HG03039 (cell line): Measurements from ENCODE around the gene OSBPL10.

Experiments
- ATAC-seq: cut with Tn5 transposase; IDR thresholded peaks from one replicate; pipeline ENCODE4 v1.9.1; 2021; ENCODE audit warnings: mild to moderate bottlenecking, moderate library complexity; ENCODE audit not compliant: unreplicated experiment

OSBPL10 gene

DNA sequence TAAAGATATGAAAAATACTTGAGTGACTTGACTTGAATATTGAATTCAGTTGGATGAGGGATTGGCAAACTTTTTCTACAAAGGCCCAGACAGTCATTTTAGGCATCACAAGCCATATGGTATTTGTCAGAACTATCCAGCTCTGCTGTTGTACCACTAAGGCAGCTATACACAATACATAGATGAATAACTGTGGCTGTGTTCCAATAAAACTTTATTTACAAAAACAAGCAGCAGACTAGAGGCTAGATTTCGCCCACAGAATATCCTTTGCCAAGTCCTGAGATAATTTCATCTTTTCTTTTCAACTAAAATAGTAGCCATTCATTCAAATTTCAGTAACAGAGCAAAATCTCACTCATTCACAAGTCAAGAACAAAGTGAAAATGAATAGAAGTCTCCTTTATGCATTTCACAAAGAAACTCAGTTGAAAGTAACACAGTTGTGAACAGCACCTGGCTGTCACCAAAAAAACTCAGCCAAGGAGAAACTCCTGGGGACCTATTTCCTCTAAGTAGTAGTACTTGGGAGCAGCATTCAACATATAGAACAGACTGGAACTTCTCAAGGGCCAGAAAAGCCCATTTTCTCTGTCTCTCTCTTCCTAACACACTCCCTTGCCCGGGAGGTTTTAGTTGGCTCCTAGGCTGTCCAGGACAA lies 56.3 kb downstream of the OSBPL10 start:
- no peak for ATAC-seq

DNA sequence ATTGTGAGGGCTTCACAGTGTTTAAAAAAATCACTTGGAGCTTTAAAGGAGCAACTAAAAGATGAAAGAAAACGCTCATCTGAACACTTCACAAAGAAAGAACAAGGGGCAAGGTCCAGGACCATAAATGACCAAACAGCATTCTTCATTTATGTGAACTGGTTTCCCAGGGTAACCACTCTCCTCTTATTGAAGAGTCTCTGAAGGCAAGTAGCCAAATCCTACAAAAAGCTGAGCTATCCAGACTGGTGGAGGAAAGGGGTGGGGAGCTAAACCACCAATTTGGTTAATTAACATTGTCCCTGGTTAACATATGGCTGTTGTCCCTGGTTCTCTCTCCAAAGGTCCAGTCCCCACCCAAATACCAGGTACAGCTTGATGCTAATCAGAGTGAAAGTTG lies 58.1 kb downstream of the OSBPL10 start:
- ATAC-seq = no peak

DNA sequence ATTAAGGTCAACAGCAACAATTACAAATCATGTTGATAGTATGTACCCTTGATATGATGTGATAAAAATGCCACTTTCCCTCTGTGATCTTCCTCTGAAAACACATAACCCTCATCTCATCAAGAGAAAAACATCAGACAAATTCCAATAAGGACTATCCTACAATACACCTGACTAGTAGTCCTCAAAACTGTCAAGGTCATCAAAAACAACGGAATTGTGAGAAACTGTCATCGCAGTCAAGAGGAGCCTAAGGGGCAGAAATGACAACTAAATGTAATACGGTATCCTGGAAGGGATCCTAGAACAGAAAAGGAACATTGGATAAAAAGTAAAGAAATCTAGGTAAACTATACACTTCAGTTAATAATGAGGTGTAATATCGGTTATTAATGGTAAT lies 59.2 kb downstream of the OSBPL10 start:
- no peak for ATAC-seq

DNA sequence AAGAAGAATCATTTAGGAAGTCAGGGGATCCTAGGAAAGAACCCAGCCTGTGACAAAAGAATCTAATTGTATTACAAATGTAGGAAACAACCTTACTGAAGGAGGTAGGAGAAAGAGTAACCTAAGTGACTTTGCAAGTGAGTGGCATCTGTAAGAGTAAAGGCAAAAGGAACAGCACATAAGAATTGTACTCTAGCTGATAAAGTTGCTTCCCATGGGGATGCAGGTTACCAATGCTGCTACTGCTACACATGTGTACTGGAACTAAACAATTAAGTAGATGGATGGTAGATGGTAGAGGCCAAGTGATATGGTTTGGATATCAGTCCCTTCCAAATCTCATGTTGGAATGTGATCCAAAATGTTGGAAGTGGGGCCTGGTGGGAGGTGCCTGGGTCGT lies 60.8 kb downstream of the OSBPL10 start:
- ATAC-seq = no peak

DNA sequence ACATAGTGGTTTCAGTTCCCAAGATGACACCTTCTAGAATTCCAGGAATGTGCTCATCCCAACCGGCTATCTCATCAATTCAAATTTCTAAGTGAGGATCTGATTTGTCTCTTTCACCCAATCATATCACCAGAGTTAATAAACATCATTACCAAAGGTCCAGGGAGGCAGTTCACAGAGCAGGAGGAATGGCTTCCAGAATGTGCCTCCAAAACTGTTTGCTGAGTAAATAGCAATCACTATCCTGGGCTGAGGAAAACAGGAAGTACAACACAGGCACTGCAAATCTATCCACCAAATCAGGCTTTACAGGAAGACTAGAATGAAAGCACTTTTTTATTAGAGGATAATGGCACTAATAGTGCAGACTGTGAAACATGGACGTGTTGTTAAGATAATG lies 61.5 kb downstream of the OSBPL10 start:
- ATAC-seq = no peak

DNA sequence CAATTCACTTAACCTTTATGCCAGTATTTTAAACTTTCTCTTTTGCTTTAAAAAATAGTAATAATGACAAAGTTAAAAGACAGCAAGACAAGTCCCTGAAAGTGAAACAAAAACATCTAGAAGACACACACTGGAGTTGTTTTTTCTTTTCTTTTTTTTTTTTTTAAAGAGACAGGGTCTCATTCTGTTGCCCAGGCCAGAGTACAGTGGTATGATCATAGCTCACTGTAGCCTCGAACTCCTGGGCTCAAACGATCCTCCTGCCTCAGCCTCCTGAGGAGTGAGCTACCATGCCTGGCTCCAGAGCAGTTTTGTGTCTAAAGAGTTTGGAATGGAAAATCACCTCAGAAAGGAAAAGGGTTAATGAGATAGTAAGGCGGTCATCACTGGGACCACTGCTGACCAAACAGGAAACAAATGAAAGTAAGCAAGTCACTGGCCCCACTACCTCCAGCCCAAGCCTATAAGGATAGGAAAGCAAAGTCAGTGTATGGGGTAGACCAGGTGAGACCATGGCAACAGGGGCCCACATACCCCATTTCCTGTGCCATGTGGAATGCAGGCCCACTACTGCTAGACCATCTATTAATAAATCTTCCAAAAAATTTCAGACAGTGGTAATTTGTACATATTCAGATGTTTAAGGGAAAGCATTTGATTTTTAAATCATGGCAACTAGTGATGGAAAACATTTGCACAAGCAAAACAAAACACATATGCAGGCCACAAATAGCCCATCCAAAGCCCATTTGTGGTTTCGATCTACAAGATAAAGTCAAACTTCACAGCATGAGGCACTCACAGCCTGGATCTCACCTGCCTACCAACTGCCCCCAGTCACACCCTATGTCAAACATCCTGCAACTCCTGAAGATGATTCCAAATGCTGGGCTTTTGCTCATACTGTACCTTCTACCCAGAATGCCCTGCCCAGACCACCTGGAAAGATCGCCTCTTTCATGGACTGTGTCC lies 62.6 kb downstream of the OSBPL10 start:
- ATAC-seq = peak; percentile 40

DNA sequence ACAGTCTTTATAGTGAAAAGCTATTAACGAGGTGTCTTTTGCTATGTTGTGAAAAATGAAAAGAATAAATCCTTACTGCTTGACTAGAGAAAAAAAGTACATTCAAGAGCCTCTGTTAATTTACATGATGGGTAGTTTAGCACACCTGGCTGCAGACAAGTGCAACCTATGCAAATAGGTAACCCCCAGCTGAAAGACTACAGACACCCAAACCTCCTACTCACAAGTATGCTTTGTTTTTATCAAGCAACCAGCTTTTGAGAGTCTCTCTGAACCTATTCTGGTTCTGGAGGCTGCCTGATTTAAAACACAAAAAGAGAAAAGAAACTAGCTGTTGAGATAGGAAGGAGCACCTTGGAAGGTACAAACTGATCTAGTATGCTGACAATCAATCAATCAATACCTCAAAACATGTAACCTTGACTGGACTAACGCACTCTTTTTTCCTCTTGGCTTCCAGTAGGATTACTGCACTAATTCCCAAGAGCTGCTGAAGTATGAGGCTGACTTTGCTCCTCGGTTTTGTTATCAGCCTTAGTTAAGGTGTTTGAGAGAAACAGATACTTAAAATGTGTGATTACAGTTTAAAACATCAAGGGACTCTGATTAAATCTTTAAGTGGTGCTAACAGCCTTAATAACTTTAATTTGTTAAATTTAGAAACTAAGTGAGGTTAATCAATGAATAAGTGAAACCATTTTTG lies 63.6 kb downstream of the OSBPL10 start:
- peak; percentile 83 for ATAC-seq

DNA sequence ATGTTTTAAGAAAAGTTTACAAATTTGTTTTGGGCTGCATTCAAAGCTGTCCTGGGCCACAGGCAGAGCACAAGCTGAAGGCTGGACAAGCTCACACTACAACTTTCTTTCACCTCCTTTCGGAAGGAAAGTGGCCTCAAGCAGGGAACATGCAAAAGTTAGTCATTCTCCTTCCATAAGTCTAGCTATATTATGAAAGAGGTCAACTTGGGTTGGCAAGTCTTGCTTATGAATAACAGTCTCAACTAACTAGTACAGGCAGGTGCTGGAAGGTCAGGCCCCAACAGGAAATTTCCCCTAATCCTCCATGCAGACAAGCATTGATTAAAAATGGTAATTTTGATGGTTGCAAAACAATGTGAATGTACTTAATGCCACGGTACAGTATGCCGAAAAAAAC lies 69.4 kb downstream of the OSBPL10 start:
- no peak for ATAC-seq

DNA sequence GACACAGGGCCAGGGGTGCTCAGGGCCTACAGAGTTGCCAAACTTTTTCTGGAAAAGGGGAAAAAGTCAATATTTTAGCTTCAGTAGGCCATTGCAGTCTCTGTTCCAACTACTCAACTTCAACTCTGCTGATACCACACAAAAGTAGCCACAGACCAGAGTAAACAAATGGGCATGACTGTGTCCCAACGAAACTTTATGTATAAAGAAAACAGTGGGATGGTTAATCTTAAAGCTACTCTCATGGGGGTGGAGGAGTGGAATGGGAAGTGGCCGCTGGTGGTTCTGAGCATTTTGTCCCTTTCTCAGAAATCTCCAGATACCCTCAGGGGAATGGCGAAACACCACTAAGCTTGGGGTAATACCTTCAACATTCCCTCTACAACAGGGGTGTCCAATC lies 69.9 kb downstream of the OSBPL10 start:
- ATAC-seq = no peak

DNA sequence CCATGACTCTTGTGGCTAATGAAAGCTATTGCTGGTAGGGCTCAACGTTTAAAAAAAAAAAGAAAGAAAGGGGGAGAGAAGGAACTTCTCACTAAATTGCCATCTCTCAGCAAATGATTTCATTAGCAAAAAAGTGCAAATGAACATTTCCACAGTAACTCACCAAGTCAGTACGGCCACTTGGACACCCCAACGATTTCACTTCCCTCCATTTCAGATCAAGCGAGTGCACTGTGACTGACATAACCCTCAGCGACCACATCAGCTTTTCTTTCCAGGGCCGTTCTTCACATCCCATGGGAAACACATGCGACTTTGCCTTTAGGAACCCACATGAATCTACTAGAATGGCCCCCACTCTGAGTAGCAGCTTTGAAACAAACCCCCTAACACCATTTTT lies 71.6 kb downstream of the OSBPL10 start:
- ATAC-seq = no peak

DNA sequence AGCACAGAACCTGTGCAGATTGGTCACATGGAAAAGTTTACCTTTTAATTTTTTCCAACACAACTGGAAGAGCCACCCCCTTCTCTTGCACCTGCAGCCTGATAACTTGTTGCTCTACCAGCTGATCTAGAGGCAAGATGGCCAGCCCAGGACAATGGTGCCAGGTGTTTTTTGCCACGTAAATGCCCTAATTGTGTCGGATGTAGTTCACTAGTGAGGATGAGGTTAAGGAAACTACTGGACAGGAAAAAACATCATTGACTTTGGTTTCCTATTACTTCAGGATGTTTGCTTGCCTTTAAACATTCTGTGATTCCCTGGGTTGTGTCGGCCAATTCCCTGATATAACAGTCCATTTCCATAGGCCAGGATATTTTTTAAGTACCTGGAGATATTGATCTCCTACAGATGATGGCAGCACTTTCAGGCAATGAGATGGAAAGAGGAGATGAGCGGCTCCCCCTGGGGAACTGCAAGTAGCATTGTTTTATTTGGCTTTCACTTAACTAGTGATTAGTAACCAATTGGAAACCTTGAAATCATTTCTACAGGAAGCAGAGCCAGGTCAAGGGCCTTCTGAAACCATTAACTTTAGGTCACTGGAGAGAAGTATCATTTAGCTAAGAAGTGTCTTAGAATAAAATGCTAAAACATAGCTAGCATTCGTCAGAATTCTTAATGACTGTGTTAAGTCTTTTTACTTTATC lies 72.5 kb downstream of the OSBPL10 start:
- ATAC-seq = no peak

DNA sequence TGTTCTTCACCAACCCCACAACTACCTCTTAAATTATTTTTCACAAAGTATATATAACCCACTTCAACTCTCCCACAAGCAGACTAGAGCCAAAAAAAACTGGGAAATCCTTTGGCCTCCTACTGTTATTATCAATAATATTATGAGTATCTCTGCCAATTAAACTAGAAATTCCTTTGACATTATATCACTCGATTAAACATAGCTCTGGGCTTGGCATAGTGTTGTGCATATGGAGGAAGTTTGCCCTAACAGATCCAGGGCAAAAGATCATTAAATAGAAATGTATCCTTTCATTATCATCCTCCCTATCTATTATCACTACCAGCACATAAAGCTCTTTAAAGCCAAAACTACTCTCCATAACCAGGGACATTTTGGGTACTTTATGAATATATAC lies 74.9 kb downstream of the OSBPL10 start:
- no peak for ATAC-seq

DNA sequence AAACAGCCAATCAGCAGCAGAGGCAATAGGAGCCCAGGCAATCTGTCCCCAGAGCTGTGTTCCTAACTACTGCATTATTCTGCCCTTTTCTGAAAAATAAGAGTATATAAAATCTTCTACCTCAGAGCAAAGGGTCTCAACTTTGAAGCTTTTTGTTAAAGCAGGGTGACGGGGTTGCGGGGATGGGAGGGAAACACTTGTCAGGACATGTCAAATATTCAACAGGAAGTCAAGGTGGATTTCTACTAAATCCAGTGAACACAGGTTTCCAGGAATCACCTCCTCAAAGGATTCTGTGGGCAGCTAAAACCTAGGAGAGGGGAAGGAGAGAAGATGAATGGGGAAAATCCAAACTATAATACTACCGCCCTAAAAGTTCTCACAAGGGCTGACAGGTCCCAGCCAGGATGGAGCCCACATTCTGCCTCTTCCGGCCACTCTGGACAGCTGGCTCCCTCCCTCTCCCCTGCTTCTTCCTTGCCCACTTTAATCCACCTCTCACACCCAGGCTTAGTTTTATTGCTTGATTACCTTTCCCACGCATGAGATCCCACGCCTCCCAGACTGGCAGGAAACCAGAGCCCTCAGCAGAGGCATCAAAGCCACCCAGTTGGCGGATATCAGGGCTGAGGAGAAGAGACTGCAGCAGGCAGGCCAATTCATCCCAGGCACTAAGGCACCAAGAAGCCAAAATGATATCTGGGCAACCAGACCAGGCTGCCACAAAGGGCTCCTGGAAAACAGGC lies 77.2 kb downstream of the OSBPL10 start:
- no peak for ATAC-seq

DNA sequence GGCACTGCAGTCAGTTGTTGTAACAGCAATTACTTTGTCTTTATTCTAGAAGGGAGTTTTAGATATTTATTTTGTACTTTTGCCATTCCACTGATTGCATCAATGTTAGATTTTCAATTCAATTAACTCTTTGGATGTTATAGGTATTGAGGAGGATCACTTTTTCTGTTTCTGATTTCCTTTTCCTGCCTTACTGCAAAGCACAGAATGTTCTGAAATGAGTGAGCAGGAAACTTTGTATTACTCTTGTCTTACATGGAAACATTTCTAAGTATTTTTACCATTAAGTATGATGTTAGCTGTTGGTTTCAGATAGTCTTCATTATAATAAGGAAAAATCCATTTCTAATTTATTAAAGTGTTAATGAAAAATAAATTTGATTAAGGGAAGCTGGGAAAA lies 80.5 kb downstream of the OSBPL10 start:
- no peak for ATAC-seq

DNA sequence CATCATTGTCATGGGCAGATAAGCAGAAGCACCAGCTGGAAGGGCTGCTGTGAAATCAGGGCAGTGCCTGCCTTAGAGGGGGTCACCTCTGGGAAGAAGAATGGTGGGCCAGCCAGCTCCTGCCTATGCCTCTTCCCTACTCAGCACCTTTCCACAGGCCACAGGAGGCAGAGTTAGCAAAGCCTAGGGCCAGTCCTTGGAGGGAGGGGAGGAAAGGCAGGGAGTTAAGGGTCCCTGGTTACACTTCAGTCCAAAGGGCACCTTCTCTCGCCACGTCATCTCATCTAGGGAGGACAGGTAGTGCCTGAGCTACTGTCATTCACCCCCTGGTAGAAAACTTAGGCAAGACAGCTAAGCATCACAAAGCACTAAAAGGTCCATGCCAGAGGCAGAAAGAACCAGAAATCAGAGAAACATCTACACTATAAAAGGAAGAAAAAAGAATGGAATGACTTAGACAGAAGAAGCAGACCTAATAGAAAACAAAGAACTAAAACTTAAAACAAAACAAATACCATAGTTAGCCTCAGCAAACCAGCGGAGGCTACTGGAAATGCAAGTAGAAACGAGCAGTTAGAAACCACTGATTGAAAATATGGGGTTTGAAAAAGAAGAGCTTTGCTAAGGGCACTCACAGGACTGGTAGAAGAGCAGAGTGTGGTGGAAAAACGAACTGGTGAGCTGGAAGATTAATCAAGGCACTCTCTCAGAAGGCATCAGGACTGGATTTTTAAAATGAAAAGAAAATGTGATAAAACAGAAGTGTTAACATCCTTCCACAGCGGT lies 84.2 kb downstream of the OSBPL10 start:
- ATAC-seq = no peak

DNA sequence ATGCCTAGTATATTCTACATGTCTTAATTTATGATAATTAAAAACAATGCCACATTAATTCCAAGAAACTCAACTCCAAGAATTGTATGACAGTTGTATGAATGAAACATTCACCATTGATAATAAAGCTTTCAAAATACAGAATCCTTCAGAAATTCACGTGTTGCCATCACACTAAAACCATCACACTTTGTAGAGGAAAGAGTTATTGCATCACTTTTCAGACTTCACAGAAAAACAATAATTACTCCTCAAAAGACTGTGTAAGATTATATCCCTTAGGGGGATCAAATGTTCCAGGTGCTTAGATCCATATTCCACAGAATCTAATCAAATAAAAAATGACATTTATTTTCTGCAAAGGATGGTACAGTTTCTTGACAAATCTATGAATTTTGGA lies 85.0 kb downstream of the OSBPL10 start:
- no peak for ATAC-seq

DNA sequence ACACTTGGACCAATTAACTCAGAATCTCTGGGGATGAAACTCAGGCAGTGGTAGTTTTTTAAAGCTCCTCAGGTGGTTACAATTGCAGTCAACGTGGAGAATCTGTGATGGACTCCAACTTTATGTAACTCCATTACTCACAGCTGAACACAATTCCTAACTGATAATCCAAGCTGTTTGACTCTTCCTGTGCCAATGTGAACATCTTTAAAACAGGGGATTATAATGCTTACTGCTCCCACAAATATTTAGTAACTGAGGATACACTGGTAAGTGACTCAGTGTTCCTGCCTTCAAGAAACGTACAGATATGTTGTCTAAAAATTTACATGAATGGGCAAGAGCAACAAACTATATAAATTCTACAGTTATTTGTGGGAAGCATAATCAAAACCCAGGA lies 85.6 kb downstream of the OSBPL10 start:
- no peak for ATAC-seq

DNA sequence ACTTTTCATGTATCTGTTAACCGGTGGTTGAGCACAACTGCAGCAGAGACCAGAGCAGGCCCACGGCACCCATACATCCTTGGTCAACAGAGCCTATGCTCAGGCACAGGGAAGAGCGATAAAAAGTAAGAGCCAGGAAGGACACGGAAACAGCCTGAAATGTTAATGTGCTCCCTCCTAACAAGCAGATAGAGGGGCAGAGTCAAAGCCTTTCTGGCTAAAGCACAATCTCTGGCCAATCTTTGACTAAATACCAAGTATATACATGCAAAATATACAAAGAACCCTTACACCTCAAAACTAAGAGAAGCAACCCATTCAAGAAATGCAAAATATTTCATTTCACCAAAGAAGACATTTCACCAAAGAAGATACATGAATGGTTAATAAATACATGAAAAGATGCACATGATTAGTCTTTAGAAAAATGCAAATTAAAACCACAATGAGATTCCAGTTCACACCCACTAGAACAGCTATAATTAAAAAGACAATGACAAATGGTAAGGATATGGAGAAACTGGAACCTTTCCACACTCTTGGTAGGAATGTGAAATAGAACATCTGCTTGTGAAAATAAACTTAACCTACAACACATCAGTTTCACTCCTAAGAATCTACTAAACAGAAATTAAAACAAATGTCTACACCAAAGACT lies 88.0 kb downstream of the OSBPL10 start:
- ATAC-seq = no peak

DNA sequence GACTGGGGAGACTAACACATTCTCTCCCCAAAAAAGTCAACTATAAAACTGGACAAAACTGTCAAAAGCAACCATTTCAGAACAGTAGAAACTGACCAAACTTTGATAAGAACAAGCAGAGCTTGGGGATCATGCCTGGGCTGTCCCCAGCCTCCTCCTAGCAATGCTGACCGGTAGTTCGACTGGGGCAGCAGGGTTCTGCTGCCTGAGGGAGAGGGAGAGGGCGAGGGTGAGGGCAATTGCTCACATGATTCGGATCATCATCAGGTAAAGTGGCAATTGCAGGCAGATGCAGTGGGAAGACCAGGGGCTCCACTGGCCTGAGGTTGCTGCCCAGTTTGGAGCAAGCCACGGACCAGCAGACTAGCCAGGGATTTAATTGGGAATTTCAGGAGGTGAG lies 88.6 kb downstream of the OSBPL10 start:
- no peak for ATAC-seq
